GM19328 (cell line): ENCODE data around the gene RAB12.
"Not testable (repeated sequence)": the region's sequence is repeated elsewhere in the genome, so short reads cannot be mapped to it uniquely, and the experiment has no call there.

Experiments
- ATAC-seq: cut with Tn5 transposase; IDR thresholded peaks from one replicate; pipeline ENCODE4 v1.9.1; 2021; ENCODE audit warnings: mild to moderate bottlenecking, moderate library complexity; ENCODE audit not compliant: unreplicated experiment

RAB12 gene

GRCh38 chr18:8608795-8609658 is at the start of gene RAB12:
RAB12 (plus strand) TSS chr18:8609437; CDS start chr18:8609440, 3 bp downstream.
- ATAC-seq: peak; percentile 62

GRCh38 chr18:8559612-8560186 is 49.5 kb upstream of the RAB12 start:
- ATAC-seq: no peak

- ATAC-seq: no peak
Measured at GRCh38 chr18:8561123-8561910, 47.9 kb upstream of the RAB12 start.

GRCh38 chr18:8562070-8562469 is 47.2 kb upstream of the RAB12 start:
- ATAC-seq: no peak

GRCh38 chr18:8562919-8563318 is 46.3 kb upstream of the RAB12 start:
- no peak for ATAC-seq

- ATAC-seq: no peak
Measured at GRCh38 chr18:8571399-8571798, 37.8 kb upstream of the RAB12 start.

- ATAC-seq: not testable (repeated sequence)
Measured at GRCh38 chr18:8573766-8574165, 35.5 kb upstream of the RAB12 start.

GRCh38 chr18:8584798-8585197 is 24.4 kb upstream of the RAB12 start:
- ATAC-seq: no peak

- ATAC-seq: no peak
Measured at GRCh38 chr18:8586941-8587340, 22.3 kb upstream of the RAB12 start.

GRCh38 chr18:8595445-8595844 is 13.8 kb upstream of the RAB12 start:
- no peak for ATAC-seq

GRCh38 chr18:8601277-8602032 is 7.8 kb upstream of the RAB12 start:
- peak; percentile 46 for ATAC-seq

- ATAC-seq: peak; percentile 2
Measured at GRCh38 chr18:8602040-8602439, 7.2 kb upstream of the RAB12 start.

- no peak for ATAC-seq
Measured at GRCh38 chr18:8602557-8602956, 6.7 kb upstream of the RAB12 start.

- peak; percentile 33 for ATAC-seq
Measured at GRCh38 chr18:8603663-8604520, 5.3 kb upstream of the RAB12 start.

GRCh38 chr18:8605974-8606373 is 3.3 kb upstream of the RAB12 start:
- ATAC-seq: no peak

- ATAC-seq: no peak
Measured at GRCh38 chr18:8607776-8608742, 1.2 kb upstream of the RAB12 start.

- peak; percentile 16 for ATAC-seq
Measured at GRCh38 chr18:8609659-8610458, 622 bp downstream of the RAB12 start.

- no peak for ATAC-seq
Measured at GRCh38 chr18:8610459-8610851, 1.2 kb downstream of the RAB12 start.
